ENCODE measurements around the gene SPACA6.

DNA sequence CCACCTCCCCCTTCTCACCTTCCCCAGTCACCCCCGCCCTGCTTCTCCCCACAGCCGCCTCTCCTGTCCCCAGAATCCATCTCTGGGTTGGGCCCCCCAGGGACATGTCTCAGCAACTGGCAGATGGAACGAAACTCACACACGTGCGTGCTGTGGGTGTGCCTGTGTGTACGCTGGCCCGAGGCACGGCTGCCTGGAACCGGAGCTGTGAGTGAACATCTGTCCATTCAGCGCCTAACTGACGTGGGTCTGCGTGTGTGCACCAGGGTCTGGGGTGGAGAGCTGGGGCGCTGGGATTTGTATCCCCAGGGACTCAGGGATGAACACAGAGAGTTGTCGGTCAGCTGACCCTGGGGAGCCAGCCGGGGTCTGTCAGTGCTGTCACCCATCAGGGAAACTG is 31.4 kb downstream of the SPACA6 start:
- TF ChIP-seq CTCF (conservative IDR thresholded peaks at IDR 0.05 in 1 of 2, IDR thresholded peaks at IDR 0.05 in 1 of 2; ENCODE audit: extremely low read depth in 1 of 2, insufficient read depth in 1 of 2, low read depth in 1 of 2, low read length in 2 of 2) (no peak), EZH2 (IDR thresholded peaks at IDR 0.05; ENCODE audit: borderline replicate concordance, low read length) (no peak)
